Panc1 (cell line): ENCODE data around the gene PGAM2. TPM values are rescaled to one million over a fixed set of nuclear protein-coding genes. Genes with fewer than 3 reads are reported as not detected.

Experiments
- ATAC-seq: fragments of 200-7000 bp; cut with Tn5 transposase; 2 replicates; pipeline ENCODE4 v1.9.1; 2020; ENCODE audit warnings: mild to moderate bottlenecking, moderate library complexity
- BruUV-seq: library from RNA; stranded (reverse); fragments of 400-500 nt; replicated peaks from 2 replicates; lab custom pipeline; 2021; lab: Mats Ljungman, UMichigan
- CTCF ChIA-PET: fragments of 300-600 bp; sonication (Branson Sonifier 250); formaldehyde crosslinking; loops from one replicate; lab custom pipeline; 2022; ENCODE audit warnings: antibody characterized with exemption; lab: Charles Lee
- POLR2A ChIA-PET: fragments of 300-600 bp; sonication (Branson Sonifier 250); formaldehyde crosslinking; loops from one replicate; lab custom pipeline; 2022; ENCODE audit warnings: antibody characterized with exemption; lab: Charles Lee
- DNase-seq: peaks from one replicate; pipeline ENCODE4 v3.0.0-alpha.2; 2010; ENCODE audit warnings: low read depth, low spot score
- H3K27ac ChIP-seq: 2 replicates; pipeline ENCODE4 v1.5.1; 2011; ENCODE audit warnings: mild to moderate bottlenecking, low read length, inconsistent platforms
- H3K27me3 ChIP-seq: fragments of 200-500 bp; sonication (Bioruptor generic); 2 replicates; pipeline ENCODE4 v1.6.0; 2014; ENCODE audit warnings: low read length, inconsistent platforms; ENCODE audit not compliant: control insufficient read depth, insufficient read depth
- H3K36me3 ChIP-seq: fragments of 200-500 bp; sonication (Bioruptor generic); 2 replicates; pipeline ENCODE4 v1.5.1; 2014; ENCODE audit warnings: inconsistent platforms, mild to moderate bottlenecking, low read length, moderate library complexity; ENCODE audit not compliant: control insufficient read depth, insufficient read depth
- H3K4me1 ChIP-seq: 2 replicates; pipeline ENCODE4 v1.5.1; 2011; ENCODE audit warnings: inconsistent platforms, mild to moderate bottlenecking, low read length, moderate library complexity; ENCODE audit not compliant: control insufficient read depth, insufficient read depth
- H3K4me3 ChIP-seq, 2 experiments: 2 replicates each; pipeline ENCODE4 v1.5.1; 2011 to 2012; ENCODE audit warnings: low read depth in 2 of 2, low read length in 2 of 2, mild to moderate bottlenecking in 2 of 2, inconsistent platforms in 1 of 2, moderate library complexity in 1 of 2
- H3K9me3 ChIP-seq: fragments of 200-500 bp; sonication (Bioruptor generic); 2 replicates; pipeline ENCODE4 v1.5.1; 2014; ENCODE audit warnings: low read depth, mild to moderate bottlenecking, inconsistent platforms, low read length, moderate library complexity; ENCODE audit not compliant: control insufficient read depth, insufficient read depth
- CTCF ChIP-seq: fragments of 450-650 bp; IDR thresholded peaks from 2 replicates; pipeline ENCODE4 v1.5.1; 2017; ENCODE audit warnings: mild to moderate bottlenecking
- POLR2AphosphoS5 ChIP-seq: IDR thresholded peaks from 2 replicates; pipeline ENCODE4 v1.6.1; 2012; ENCODE audit warnings: mild to moderate bottlenecking, low read depth, low read length, moderate library complexity
- REST ChIP-seq, 2 experiments: IDR thresholded peaks; 2 replicates each; pipeline ENCODE4 v1.6.1; 2011 to 2012; ENCODE audit warnings: low read depth in 2 of 2, control low read depth in 1 of 2, low read length in 1 of 2, mild to moderate bottlenecking in 1 of 2, moderate library complexity in 1 of 2; ENCODE audit not compliant: insufficient read depth in 1 of 2
- SIN3A ChIP-seq: IDR thresholded peaks from 2 replicates; pipeline ENCODE4 v1.6.1; 2012; ENCODE audit warnings: low read depth, mild to moderate bottlenecking, low read length, moderate library complexity, borderline replicate concordance; ENCODE audit not compliant: insufficient read depth
- TCF7L2 ChIP-seq: IDR thresholded peaks from 2 replicates; pipeline ENCODE4 v1.6.1; 2011; ENCODE audit warnings: mild to moderate bottlenecking, low read depth, low read length, inconsistent platforms
- in situ Hi-C: cut with HindIII; loops from 2 replicates; pipeline ENCODE4 v1.10.0; 2016; ENCODE audit warnings: low sequenced_read_pairs, low pct_unique_long_range_greater_than_20kb
- intact Hi-C: fragments of 100-400 bp; cut with micrococcal nuclease; formaldehyde crosslinking; loops from one replicate; pipeline ENCODE4 v1.10.0; 2022; ENCODE audit not compliant: unreplicated experiment
- total RNA-seq: library from RNA; stranded (reverse); gene quantifications from one replicate; pipeline ENCODE4 v1.2.1, GENCODE V29; 2021; ENCODE audit not compliant: unreplicated experiment

The PGAM2 gene
- total RNA-seq, 1 experiment from 2014 or later: 1.3 TPM

GRCh38 chr7:44094883-44095592, 29.7 kb upstream of the PGAM2 start:
- in situ Hi-C loops: no loop called here
- no TSS peak for BruUV-seq
- no peak for ATAC-seq

GRCh38 chr7:44094365-44094764, 29.0 kb upstream of the PGAM2 start:
- no TSS peak for BruUV-seq
- ChIA-PET CTCF (no interaction called here), POLR2A (no interaction called here)
- intact Hi-C loops: no loop called here
- no peak overlapping the region for H3K4me3 ChIP-seq
- in situ Hi-C loops: no loop called here
- H3K9me3 ChIP-seq: no peaks in the 10 kb centered on the region
- H3K27ac ChIP-seq: no peak overlapping the region
- ATAC-seq (no peak), DNase-seq (no peak)
- H3K4me1 ChIP-seq: peaks cover 4% of the 10 kb centered on the region; the same call in 1 of the 2 replicates
- TF ChIP-seq SIN3A (no peak), CTCF (no peak), POLR2AphosphoS5 (no peak), TCF7L2 (no peak), REST (IDR thresholded peaks at IDR 0.05; ENCODE audit: insufficient read depth in 1 of 2, low read depth in 2 of 2, low read length in 1 of 2) (no peak)
- H3K27me3 ChIP-seq: no peaks in the 10 kb centered on the region
- H3K36me3 ChIP-seq: no peaks in the 10 kb centered on the region

More at GRCh38 chr7:44094883-44095592, 29.7 kb upstream of the PGAM2 start:
- POLR2A ChIA-PET: no interaction called here
- TF ChIP-seq POLR2AphosphoS5 (no peak), TCF7L2 (0 out of 2 replicates have a peak, but pooled peaks have one; percentile 23), REST (IDR thresholded peaks at IDR 0.05; ENCODE audit: insufficient read depth in 1 of 2, low read depth in 2 of 2, low read length in 1 of 2) (no peak), SIN3A (no peak), CTCF (no peak)
- DNase-seq: no peak
- CTCF ChIA-PET: no interaction called here
- H3K4me1 ChIP-seq: peaks cover 4% of the 10 kb centered on the region
- no peaks in the 10 kb centered on the region for H3K27me3 ChIP-seq
- intact Hi-C loops: no loop called here
- no peak overlapping the region for H3K4me3 ChIP-seq
- no peaks in the 10 kb centered on the region for H3K36me3 ChIP-seq
- no peak overlapping the region for H3K27ac ChIP-seq
- no peaks in the 10 kb centered on the region for H3K9me3 ChIP-seq
